D721Med (cell line): ENCODE measurements around the gene MYH7B.

ENCODE experiments used
- DNase-seq: peaks from one replicate; pipeline ENCODE4 v3.0.0; 2011; ENCODE audit warnings: low spot score; ENCODE audit not compliant: insufficient read length
- FAIRE-seq: peaks from 2 replicates; lab custom pipeline; 2011; peaks lifted over from hg19 to GRCh38; lab: Jason Lieb, UNC
- CTCF ChIP-seq: IDR thresholded peaks from 2 replicates; pipeline ENCODE4 v1.5.1; 2012; ENCODE audit warnings: mild to moderate bottlenecking, control low read depth; ENCODE audit not compliant: insufficient read depth; ENCODE audit errors: missing control alignments

The MYH7B gene

GRCh38 chr20:34955231-34956040 is at the start of gene MYH7B, which contains the start of gene GSS:
TSS of gene MYH7B (plus strand) at chr20:34955868. CDS start at chr20:34978006, 22,138 bp downstream.
TSS of gene GSS (minus strand) at chr20:34955806. CDS start at chr20:34951852, 3,954 bp downstream.
- DNase-seq (peak; percentile 83), FAIRE-seq (no peak)
- peak; percentile 60 for TF ChIP-seq CTCF

- TF ChIP-seq CTCF, result no peak
- no peak for FAIRE-seq
- no peak for DNase-seq
Measured at GRCh38 chr20:34907616-34908469, 47.8 kb upstream of the MYH7B start.

DNA sequence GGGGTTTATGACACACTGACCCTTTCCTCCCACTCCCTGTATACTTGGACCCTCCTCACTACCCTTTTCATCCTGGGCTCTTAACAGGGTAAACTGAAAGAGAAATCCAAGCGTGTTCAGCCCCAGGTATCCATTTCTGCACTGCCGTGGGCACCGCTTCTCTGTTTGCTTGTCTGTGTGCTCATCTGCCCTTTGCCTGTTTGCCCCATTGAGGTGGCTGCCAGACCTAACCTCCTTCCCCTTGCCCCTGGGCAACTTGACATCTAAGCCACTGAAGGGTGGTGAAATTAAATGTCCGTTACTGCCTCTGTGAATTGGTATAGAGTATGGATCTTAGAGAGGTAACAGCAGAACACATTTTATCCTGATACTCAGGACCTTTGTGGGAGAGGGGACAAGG is 40.5 kb upstream of the MYH7B start:
- FAIRE-seq (no peak), DNase-seq (no peak)
- no peak for TF ChIP-seq CTCF

- no peak for TF ChIP-seq CTCF
- FAIRE-seq, result peak; percentile 87
- DNase-seq, result peak; percentile 31
Measured at GRCh38 chr20:34915749-34916455, 39.8 kb upstream of the MYH7B start.

- FAIRE-seq, result no peak
- no peak for TF ChIP-seq CTCF
- DNase-seq, result no peak
Measured at GRCh38 chr20:34916774-34917354, 38.8 kb upstream of the MYH7B start.

GRCh38 chr20:34920055-34920454 is 35.6 kb upstream of the MYH7B start:
- FAIRE-seq (no peak), DNase-seq (no peak)
- TF ChIP-seq CTCF, result no peak
